Ishikawa (cell line): ENCODE measurements around the gene HSPB7.

ENCODE experiments used
- CEBPB ChIP-seq: IDR thresholded peaks from 2 replicates; pipeline ENCODE4 v1.6.1; 2012
- CREB1 ChIP-seq: IDR thresholded peaks from 2 replicates; pipeline ENCODE4 v1.6.1; 2012; ENCODE audit warnings: low read depth
- EGR1 ChIP-seq: IDR thresholded peaks from 2 replicates; pipeline ENCODE4 v1.6.1; 2012
- EP300 ChIP-seq: IDR thresholded peaks from 2 replicates; pipeline ENCODE4 v1.6.1; 2012; ENCODE audit warnings: borderline replicate concordance
- FOXM1 ChIP-seq: IDR thresholded peaks from 2 replicates; pipeline ENCODE4 v1.6.1; 2012; ENCODE audit warnings: low read depth, borderline replicate concordance
- NFIC ChIP-seq: IDR thresholded peaks from 2 replicates; pipeline ENCODE4 v1.6.1; 2012
- RAD21 ChIP-seq: IDR thresholded peaks from 2 replicates; pipeline ENCODE4 v1.6.1; 2012; ENCODE audit warnings: low read depth
- TAF1 ChIP-seq: IDR thresholded peaks from 2 replicates; pipeline ENCODE4 v1.6.1; 2012; ENCODE audit warnings: low read depth, mild to moderate bottlenecking
- TCF12 ChIP-seq: IDR thresholded peaks from 2 replicates; pipeline ENCODE4 v1.6.1; 2012; ENCODE audit warnings: low read depth
- TEAD4 ChIP-seq: IDR thresholded peaks from 2 replicates; pipeline ENCODE4 v1.6.1; 2012
- YY1 ChIP-seq: IDR thresholded peaks from 2 replicates; pipeline ENCODE4 v1.6.1; 2012; ENCODE audit warnings: low read depth
- TF ChIP-seq, protein P1 (sequence below): IDR thresholded peaks from 2 replicates; pipeline ENCODE4 v1.6.1; 2012; ENCODE audit warnings: low read depth, mild to moderate bottlenecking
- TF ChIP-seq, protein P2 (sequence below): IDR thresholded peaks from 2 replicates; pipeline ENCODE4 v1.6.1; 2012

DNA sequence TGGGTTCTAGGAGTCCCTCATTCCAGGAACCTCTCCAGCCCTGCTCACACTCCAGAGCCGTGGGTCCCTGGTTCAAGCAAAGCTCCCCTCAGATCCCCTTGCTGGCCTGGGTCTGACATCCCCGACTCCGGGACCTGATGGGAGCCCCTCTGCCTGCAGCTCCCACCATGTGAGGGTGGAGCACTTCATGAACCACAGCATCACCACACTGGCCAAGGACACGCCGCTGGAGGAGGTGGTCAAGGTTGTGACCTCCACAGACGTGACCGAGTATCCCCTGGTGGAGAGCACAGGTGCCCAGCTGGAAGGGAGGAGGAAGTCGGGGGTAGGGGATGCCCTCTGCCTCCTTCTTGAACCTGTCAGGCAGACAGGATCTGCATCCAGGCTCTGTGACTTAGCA, 13.7 kb upstream of the HSPB7 start:
- TF ChIP-seq RAD21 (no peak), EP300 (no peak), TEAD4 (no peak), YY1 (no peak), CREB1 (no peak), TAF1 (no peak), FOXM1 (no peak), CEBPB (no peak), NFIC (no peak), TCF12 (no peak), EGR1 (no peak)
- TF ChIP-seq, protein P1, sequence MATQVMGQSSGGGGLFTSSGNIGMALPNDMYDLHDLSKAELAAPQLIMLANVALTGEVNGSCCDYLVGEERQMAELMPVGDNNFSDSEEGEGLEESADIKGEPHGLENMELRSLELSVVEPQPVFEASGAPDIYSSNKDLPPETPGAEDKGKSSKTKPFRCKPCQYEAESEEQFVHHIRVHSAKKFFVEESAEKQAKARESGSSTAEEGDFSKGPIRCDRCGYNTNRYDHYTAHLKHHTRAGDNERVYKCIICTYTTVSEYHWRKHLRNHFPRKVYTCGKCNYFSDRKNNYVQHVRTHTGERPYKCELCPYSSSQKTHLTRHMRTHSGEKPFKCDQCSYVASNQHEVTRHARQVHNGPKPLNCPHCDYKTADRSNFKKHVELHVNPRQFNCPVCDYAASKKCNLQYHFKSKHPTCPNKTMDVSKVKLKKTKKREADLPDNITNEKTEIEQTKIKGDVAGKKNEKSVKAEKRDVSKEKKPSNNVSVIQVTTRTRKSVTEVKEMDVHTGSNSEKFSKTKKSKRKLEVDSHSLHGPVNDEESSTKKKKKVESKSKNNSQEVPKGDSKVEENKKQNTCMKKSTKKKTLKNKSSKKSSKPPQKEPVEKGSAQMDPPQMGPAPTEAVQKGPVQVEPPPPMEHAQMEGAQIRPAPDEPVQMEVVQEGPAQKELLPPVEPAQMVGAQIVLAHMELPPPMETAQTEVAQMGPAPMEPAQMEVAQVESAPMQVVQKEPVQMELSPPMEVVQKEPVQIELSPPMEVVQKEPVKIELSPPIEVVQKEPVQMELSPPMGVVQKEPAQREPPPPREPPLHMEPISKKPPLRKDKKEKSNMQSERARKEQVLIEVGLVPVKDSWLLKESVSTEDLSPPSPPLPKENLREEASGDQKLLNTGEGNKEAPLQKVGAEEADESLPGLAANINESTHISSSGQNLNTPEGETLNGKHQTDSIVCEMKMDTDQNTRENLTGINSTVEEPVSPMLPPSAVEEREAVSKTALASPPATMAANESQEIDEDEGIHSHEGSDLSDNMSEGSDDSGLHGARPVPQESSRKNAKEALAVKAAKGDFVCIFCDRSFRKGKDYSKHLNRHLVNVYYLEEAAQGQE = no peak
- TF ChIP-seq, protein P2, sequence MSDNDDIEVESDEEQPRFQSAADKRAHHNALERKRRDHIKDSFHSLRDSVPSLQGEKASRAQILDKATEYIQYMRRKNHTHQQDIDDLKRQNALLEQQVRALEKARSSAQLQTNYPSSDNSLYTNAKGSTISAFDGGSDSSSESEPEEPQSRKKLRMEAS = no peak
